ENCODE results near the gene SYT8.

The SYT8 gene

GRCh38 chr11:1817511-1817910 lies 17.3 kb upstream of the SYT8 start:
- no peak for DNase-seq (ENCODE audit: low read depth)

GRCh38 chr11:1819074-1819473 lies 15.7 kb upstream of the SYT8 start:
- no peak for DNase-seq (ENCODE audit: low read depth)

- peak; percentile 64 for DNase-seq (ENCODE audit: low read depth)
Observed at GRCh38 chr11:1820463-1821325, 14.1 kb upstream of the SYT8 start.

- no peak for DNase-seq (ENCODE audit: low read depth)
Observed at GRCh38 chr11:1821562-1821961, 13.2 kb upstream of the SYT8 start.

GRCh38 chr11:1822648-1823375 lies 12.0 kb upstream of the SYT8 start:
- DNase-seq (ENCODE audit: low read depth), result no peak

GRCh38 chr11:1823376-1824220 lies 11.2 kb upstream of the SYT8 start:
- DNase-seq (ENCODE audit: low read depth), result no peak

GRCh38 chr11:1824221-1825038 lies 10.4 kb upstream of the SYT8 start:
- DNase-seq (ENCODE audit: low read depth), result no peak

- no peak for DNase-seq (ENCODE audit: low read depth)
Observed at GRCh38 chr11:1825039-1825740, 9.6 kb upstream of the SYT8 start.

GRCh38 chr11:1825785-1826451 lies 8.9 kb upstream of the SYT8 start:
- DNase-seq (ENCODE audit: low read depth), result no peak

GRCh38 chr11:1826552-1827094 lies 8.2 kb upstream of the SYT8 start:
- DNase-seq (ENCODE audit: low read depth), result peak; percentile 36

- peak; percentile 84 for DNase-seq (ENCODE audit: low read depth)
Observed at GRCh38 chr11:1827095-1827813, 7.5 kb upstream of the SYT8 start.

- DNase-seq (ENCODE audit: low read depth), result no peak
Observed at GRCh38 chr11:1827931-1828330, 6.9 kb upstream of the SYT8 start.

GRCh38 chr11:1828542-1828941 lies 6.2 kb upstream of the SYT8 start:
- DNase-seq (ENCODE audit: low read depth), result no peak

GRCh38 chr11:1829039-1829820 lies 5.6 kb upstream of the SYT8 start:
- peak; percentile 83 for DNase-seq (ENCODE audit: low read depth)

- no peak for DNase-seq (ENCODE audit: low read depth)
Observed at GRCh38 chr11:1830004-1830321, 4.8 kb upstream of the SYT8 start.

GRCh38 chr11:1830322-1831223 lies 4.2 kb upstream of the SYT8 start:
- DNase-seq (ENCODE audit: low read depth), result peak; percentile 3

- DNase-seq (ENCODE audit: low read depth), result no peak
Observed at GRCh38 chr11:1831338-1832210, 3.2 kb upstream of the SYT8 start.
